Hepatocyte (in vitro differentiated cells): ENCODE results near the gene PRSS3. TPM values are rescaled to one million over a fixed set of nuclear protein-coding genes. Genes with fewer than 3 reads are reported as not detected.
"Not testable (repeated sequence)": the region's sequence is repeated elsewhere in the genome, so short reads cannot be mapped to it uniquely, and the experiment has no call there.

Experiments used
- DNase-seq: peaks from one replicate; pipeline ENCODE4 v3.0.0-alpha.2; 2016; ENCODE audit warnings: low spot score
- H2AFZ ChIP-seq: fragments of 200-600 bp; sonication (generic); 2 replicates; pipeline ENCODE4 v1.6.0; 2016; ENCODE audit warnings: antibody characterized with exemption, mild to moderate bottlenecking
- H3K27ac ChIP-seq: fragments of 200-600 bp; sonication (generic); 2 replicates; pipeline ENCODE4 v1.5.1; 2016; ENCODE audit warnings: mild to moderate bottlenecking
- H3K27me3 ChIP-seq: fragments of 200-600 bp; sonication (generic); 2 replicates; pipeline ENCODE4 v1.6.1; 2016
- H3K36me3 ChIP-seq: fragments of 200-600 bp; sonication (generic); replicated peaks from 2 replicates; pipeline ENCODE4 v1.5.1; 2016; ENCODE audit warnings: low read depth; ENCODE audit not compliant: insufficient read depth
- H3K4me1 ChIP-seq: fragments of 200-600 bp; sonication (generic); 2 replicates; pipeline ENCODE4 v1.5.1; 2016; ENCODE audit warnings: mild to moderate bottlenecking, moderate library complexity; ENCODE audit not compliant: insufficient read depth
- H3K4me2 ChIP-seq: fragments of 200-600 bp; sonication (generic); 2 replicates; pipeline ENCODE4 v1.6.0; 2016
- H3K4me3 ChIP-seq: fragments of 200-600 bp; sonication (generic); 2 replicates; pipeline ENCODE4 v1.5.1; 2016; ENCODE audit warnings: mild to moderate bottlenecking
- H3K79me2 ChIP-seq: fragments of 200-600 bp; sonication (generic); 2 replicates; pipeline ENCODE4 v1.6.0; 2017; ENCODE audit warnings: mild to moderate bottlenecking
- H3K9me2 ChIP-seq: fragments of 200-600 bp; sonication (generic); replicated peaks from 2 replicates; pipeline ENCODE4 v1.6.0; 2017; ENCODE audit warnings: mild to moderate bottlenecking; ENCODE audit not compliant: insufficient read depth
- H3K9me3 ChIP-seq: fragments of 200-600 bp; sonication (generic); 2 replicates; pipeline ENCODE4 v1.5.1; 2016; ENCODE audit warnings: low read depth, mild to moderate bottlenecking
- H4K20me1 ChIP-seq: fragments of 200-600 bp; sonication (generic); 2 replicates; pipeline ENCODE4 v1.6.0; 2016; ENCODE audit warnings: mild to moderate bottlenecking; ENCODE audit not compliant: insufficient read depth, poor library complexity, severe bottlenecking
- EZH2 ChIP-seq: fragments of 200-600 bp; sonication (generic); IDR thresholded peaks from 2 replicates; pipeline ENCODE4 v1.6.1; 2016; ENCODE audit warnings: antibody characterized with exemption, mild to moderate bottlenecking, borderline replicate concordance
- EZH2phosphoT487 ChIP-seq: fragments of 200-600 bp; sonication (generic); IDR thresholded peaks from one replicate; pipeline ENCODE4 v1.6.1; 2018; ENCODE audit warnings: antibody characterized with exemption, mild to moderate bottlenecking, low read depth, moderate library complexity; ENCODE audit not compliant: unreplicated experiment, severe bottlenecking
- WGBS: methylation state at CpG from one replicate; pipeline ENCODE4 v1.1.6; 2016; ENCODE audit warnings: low lambda C conversion rate; ENCODE audit errors: missing lambda C conversion rate; 5-methylcytosine and 5-hydroxymethylcytosine counted together
- polyA plus RNA-seq: library from polyadenylated mRNA; unstranded; fragments of >200 nt; fragmentation: Nextera tagmentation; extraction: Ambion mirVana; gene quantifications from 2 replicates; pipeline ENCODE4 v1.2.1, GENCODE V29; 2016
- small RNA-seq: library from RNA; depleted of rRNA; stranded (forward); fragments of <200 nt; gene quantifications from one replicate; pipeline ENCODE3, GENCODE V24; 2014
- total RNA-seq: library from RNA; depleted of rRNA; stranded (reverse); fragments of >200 nt; gene quantifications from 2 replicates; pipeline ENCODE4 v1.2.3, GENCODE V29; 2014
- TF ChIP-seq, protein P1 (sequence below): fragments of 200-600 bp; sonication (generic); IDR thresholded peaks from 2 replicates; pipeline ENCODE4 v1.5.1; 2016; ENCODE audit warnings: antibody characterized with exemption, mild to moderate bottlenecking; ENCODE audit not compliant: poor library complexity

The PRSS3 gene
- total and polyA plus RNA-seq, 2 experiments from 2014 or later = 1.5 TPM; not detected in 1

- WGBS = 88% methylated on average over 5 of the region's 5 CpGs
- H3K36me3 ChIP-seq = no peaks in the 10 kb centered on the region
- H3K4me2 ChIP-seq = no peak overlapping the region
- peaks cover 100% of the 10 kb centered on the region for H4K20me1 ChIP-seq
- H2AFZ ChIP-seq = no peak overlapping the region
- H3K9me2 ChIP-seq = no peaks in the 10 kb centered on the region
- H3K27me3 ChIP-seq = no peaks in the 10 kb centered on the region
- no peak for DNase-seq
- peaks cover 100% of the 10 kb centered on the region for H3K79me2 ChIP-seq
- no peak overlapping the region for H3K4me3 ChIP-seq
- TF ChIP-seq, protein P1, sequence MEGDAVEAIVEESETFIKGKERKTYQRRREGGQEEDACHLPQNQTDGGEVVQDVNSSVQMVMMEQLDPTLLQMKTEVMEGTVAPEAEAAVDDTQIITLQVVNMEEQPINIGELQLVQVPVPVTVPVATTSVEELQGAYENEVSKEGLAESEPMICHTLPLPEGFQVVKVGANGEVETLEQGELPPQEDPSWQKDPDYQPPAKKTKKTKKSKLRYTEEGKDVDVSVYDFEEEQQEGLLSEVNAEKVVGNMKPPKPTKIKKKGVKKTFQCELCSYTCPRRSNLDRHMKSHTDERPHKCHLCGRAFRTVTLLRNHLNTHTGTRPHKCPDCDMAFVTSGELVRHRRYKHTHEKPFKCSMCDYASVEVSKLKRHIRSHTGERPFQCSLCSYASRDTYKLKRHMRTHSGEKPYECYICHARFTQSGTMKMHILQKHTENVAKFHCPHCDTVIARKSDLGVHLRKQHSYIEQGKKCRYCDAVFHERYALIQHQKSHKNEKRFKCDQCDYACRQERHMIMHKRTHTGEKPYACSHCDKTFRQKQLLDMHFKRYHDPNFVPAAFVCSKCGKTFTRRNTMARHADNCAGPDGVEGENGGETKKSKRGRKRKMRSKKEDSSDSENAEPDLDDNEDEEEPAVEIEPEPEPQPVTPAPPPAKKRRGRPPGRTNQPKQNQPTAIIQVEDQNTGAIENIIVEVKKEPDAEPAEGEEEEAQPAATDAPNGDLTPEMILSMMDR = no peak
- no peak for TF ChIP-seq EZH2phosphoT487
- no peak for TF ChIP-seq EZH2
- no peak overlapping the region for H3K27ac ChIP-seq
- no peaks in the 10 kb centered on the region for H3K9me3 ChIP-seq
- peaks cover 12% of the 10 kb centered on the region for H3K4me1 ChIP-seq
These were observed 48.1 kb downstream of the PRSS3 start for GRCh38 chr9:33843312-33843961.

- TF ChIP-seq EZH2phosphoT487 (no peak), EZH2 (no peak)
- TF ChIP-seq, protein P1 = no peak
- H3K36me3 ChIP-seq = no peaks in the 10 kb centered on the region
- WGBS = 95% methylated on average over 4 of the region's 4 CpGs
- no peaks in the 10 kb centered on the region for H3K9me3 ChIP-seq
- H3K4me1 ChIP-seq = peaks cover 20% of the 10 kb centered on the region
- H3K27me3 ChIP-seq = no peaks in the 10 kb centered on the region
- H3K4me3 ChIP-seq = no peak overlapping the region
- H2AFZ ChIP-seq = no peak overlapping the region
- H3K79me2 ChIP-seq = peaks cover 100% of the 10 kb centered on the region
- H3K27ac ChIP-seq = no peak overlapping the region
- no peak for DNase-seq
- H3K4me2 ChIP-seq = no peak overlapping the region
- peaks cover 100% of the 10 kb centered on the region for H4K20me1 ChIP-seq
- H3K9me2 ChIP-seq = no peaks in the 10 kb centered on the region
These were observed 50.9 kb downstream of the PRSS3 start for GRCh38 chr9:33846231-33846630.

GRCh38 chr9:33847894-33848205 lies 52.5 kb downstream of the PRSS3 start:
- Histone ChIP-seq H4K20me1 (peaks cover 100% of the 10 kb centered on the region), H3K4me1 (peaks cover 25% of the 10 kb centered on the region)
- 98% methylated on average over 3 of the region's 3 CpGs for WGBS

More at GRCh38 chr9:33847894-33848205, 52.5 kb downstream of the PRSS3 start:
- not testable (repeated sequence) for H3K27ac ChIP-seq, H3K4me2 ChIP-seq, H3K9me2 ChIP-seq, H3K27me3 ChIP-seq, H3K9me3 ChIP-seq, H2AFZ ChIP-seq, DNase-seq, H3K4me3 ChIP-seq, H3K36me3 ChIP-seq
- H3K79me2 ChIP-seq = peaks cover 100% of the 10 kb centered on the region

Small RNA genes lying within 50 kb of the gene (small RNA-seq; reads per million reads assigned to genes)
- not detected for gene RF00019

Other genes with a start within 250 kb of the PRSS3 start
- 41.2 and 41.4 TPM in 2 replicates for gene UBE2R2, start 21.6 kb downstream of the PRSS3 start, total RNA-seq
- 36.3 and 39.8 TPM in 2 replicates for gene UBE2R2, start 21.6 kb downstream of the PRSS3 start, polyA plus RNA-seq